Measurements from ENCODE around the gene HMGB4.

The HMGB4 gene

GRCh38 chr1:33863779-33864178, at the start of gene HMGB4:
Gene HMGB4 (plus strand): TSS chr1:33864079. CDS start chr1:33864192, 113 bp downstream.
- DNase-seq = no peak

- peak in 1 of 2 experiments; percentile 31 for DNase-seq
Measured at GRCh38 chr1:33814166-33814565, 49.7 kb upstream of the HMGB4 start.

GRCh38 chr1:33815061-33815460, 48.8 kb upstream of the HMGB4 start:
- no peak for DNase-seq

- no peak for DNase-seq
Measured at GRCh38 chr1:33818071-33818470, 45.8 kb upstream of the HMGB4 start.

- no peak for DNase-seq
Measured at GRCh38 chr1:33819290-33819912, 44.5 kb upstream of the HMGB4 start.

- no peak for DNase-seq
Measured at GRCh38 chr1:33819913-33820311, 44.0 kb upstream of the HMGB4 start.

GRCh38 chr1:33820804-33821203, 43.1 kb upstream of the HMGB4 start:
- no peak for DNase-seq

- no peak for DNase-seq
Measured at GRCh38 chr1:33821291-33821690, 42.6 kb upstream of the HMGB4 start.

GRCh38 chr1:33822396-33822795, 41.5 kb upstream of the HMGB4 start:
- no peak for DNase-seq

GRCh38 chr1:33823401-33823800, 40.5 kb upstream of the HMGB4 start:
- no peak for DNase-seq

- DNase-seq = no peak
Measured at GRCh38 chr1:33823830-33824229, 40.0 kb upstream of the HMGB4 start.

GRCh38 chr1:33824321-33824720, 39.6 kb upstream of the HMGB4 start:
- DNase-seq = no peak

GRCh38 chr1:33824971-33825370, 38.9 kb upstream of the HMGB4 start:
- no peak for DNase-seq

GRCh38 chr1:33825506-33825905, 38.4 kb upstream of the HMGB4 start:
- DNase-seq = no peak

- DNase-seq = no peak
Measured at GRCh38 chr1:33826311-33826710, 37.6 kb upstream of the HMGB4 start.

- no peak for DNase-seq
Measured at GRCh38 chr1:33826711-33827110, 37.2 kb upstream of the HMGB4 start.

GRCh38 chr1:33828059-33828458, 35.8 kb upstream of the HMGB4 start:
- DNase-seq = no peak

- DNase-seq = no peak
Measured at GRCh38 chr1:33828654-33829053, 35.2 kb upstream of the HMGB4 start.

- no peak for DNase-seq
Measured at GRCh38 chr1:33836911-33837310, 27.0 kb upstream of the HMGB4 start.

- DNase-seq = no peak
Measured at GRCh38 chr1:33837635-33838034, 26.2 kb upstream of the HMGB4 start.

GRCh38 chr1:33841494-33841893, 22.4 kb upstream of the HMGB4 start:
- DNase-seq = no peak

GRCh38 chr1:33842348-33842747, 21.5 kb upstream of the HMGB4 start:
- no peak for DNase-seq

GRCh38 chr1:33844166-33844565, 19.7 kb upstream of the HMGB4 start:
- DNase-seq = no peak

- no peak for DNase-seq
Measured at GRCh38 chr1:33846861-33847260, 17.0 kb upstream of the HMGB4 start.

- DNase-seq = no peak
Measured at GRCh38 chr1:33848205-33848937, 15.5 kb upstream of the HMGB4 start.
